Rectal smooth muscle tissue (tissue), 1 donor: ENCODE data around the gene ITPRIPL2.

Experiments used
- H3K27ac ChIP-seq: one replicate; pipeline ENCODE4 v1.7.0; 2013; ENCODE audit warnings: low read depth, low read length, inconsistent platforms
- H3K27me3 ChIP-seq: one replicate; pipeline ENCODE4 v1.7.0; 2013; ENCODE audit warnings: low read length; ENCODE audit not compliant: control insufficient read depth, insufficient read depth
- H3K36me3 ChIP-seq: one replicate; pipeline ENCODE4 v1.7.0; 2013; ENCODE audit warnings: low read length; ENCODE audit not compliant: control insufficient read depth, insufficient read depth
- H3K4me1 ChIP-seq: one replicate; pipeline ENCODE4 v1.7.0; 2013; ENCODE audit warnings: low read length; ENCODE audit not compliant: control insufficient read depth, insufficient read depth
- H3K4me3 ChIP-seq: one replicate; pipeline ENCODE4 v1.7.0; 2013; ENCODE audit warnings: low read length
- H3K9ac ChIP-seq: one replicate; pipeline ENCODE4 v1.7.0; 2013; ENCODE audit warnings: low read length

ITPRIPL2 gene

GRCh38 chr16:19116711-19117449 is 3.1 kb downstream of the ITPRIPL2 start:
- H3K9ac ChIP-seq, result no peak overlapping the region
- H3K27me3 ChIP-seq, result no peaks in the 10 kb centered on the region
- H3K4me3 ChIP-seq, result no peak overlapping the region
- H3K27ac ChIP-seq, result peak overlapping the region; percentile 18
- H3K36me3 ChIP-seq, result no peaks in the 10 kb centered on the region
- H3K4me1 ChIP-seq, result peaks cover 16% of the 10 kb centered on the region

DNA sequence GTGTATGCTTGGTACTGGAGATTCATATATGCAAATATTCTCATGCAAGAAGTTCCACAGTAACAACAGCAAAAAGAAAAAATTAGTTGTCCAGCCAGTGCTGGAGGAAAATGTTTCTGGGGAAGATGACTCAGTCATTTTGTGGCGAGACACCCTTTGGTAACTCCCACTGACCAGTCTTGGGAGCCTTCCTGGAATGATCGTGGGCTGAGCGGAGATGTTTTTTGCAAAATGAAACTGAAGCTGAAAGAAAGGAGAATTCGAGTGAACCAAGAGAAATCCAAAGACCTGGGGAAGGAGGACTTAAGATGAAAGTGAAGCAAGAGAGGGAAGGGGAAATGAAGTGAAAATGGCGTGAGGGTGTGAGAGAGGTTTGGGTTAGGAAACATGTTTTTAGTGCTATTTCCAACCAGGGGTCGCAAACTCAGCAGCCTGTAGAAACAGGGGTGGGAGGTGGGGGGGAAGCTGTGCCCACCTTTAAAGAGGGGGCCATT is 5.2 kb downstream of the ITPRIPL2 start:
- Histone ChIP-seq H3K36me3 (no peaks in the 10 kb centered on the region), H3K27me3 (no peaks in the 10 kb centered on the region), H3K9ac (no peak overlapping the region), H3K4me3 (peak overlapping the region; percentile 54), H3K4me1 (peaks cover 16% of the 10 kb centered on the region), H3K27ac (peak overlapping the region; percentile 65)

DNA sequence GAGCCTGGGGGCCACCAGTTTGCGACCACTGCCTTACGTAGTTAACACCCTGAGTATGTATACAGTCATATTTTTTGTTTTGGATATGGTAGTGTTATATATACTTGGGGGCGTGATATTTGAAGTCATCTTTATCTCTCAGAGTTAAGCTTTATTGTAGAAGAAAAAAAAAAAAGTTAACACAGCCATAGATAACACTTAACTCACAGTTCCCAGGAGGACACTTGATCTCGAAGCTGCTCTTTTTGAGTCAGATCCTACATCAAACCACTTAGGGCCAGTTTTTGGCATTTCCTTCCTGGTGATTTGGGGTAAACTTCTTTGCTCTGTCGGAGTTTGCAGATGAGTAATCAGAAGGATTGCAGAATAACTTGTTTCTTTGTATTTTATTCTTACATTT is 5.8 kb downstream of the ITPRIPL2 start:
- no peak overlapping the region for H3K9ac ChIP-seq
- peak overlapping the region; percentile 54 for H3K4me3 ChIP-seq
- H3K36me3 ChIP-seq, result no peaks in the 10 kb centered on the region
- peak overlapping the region; percentile 65 for H3K27ac ChIP-seq
- H3K4me1 ChIP-seq, result peaks cover 16% of the 10 kb centered on the region
- H3K27me3 ChIP-seq, result no peaks in the 10 kb centered on the region

DNA sequence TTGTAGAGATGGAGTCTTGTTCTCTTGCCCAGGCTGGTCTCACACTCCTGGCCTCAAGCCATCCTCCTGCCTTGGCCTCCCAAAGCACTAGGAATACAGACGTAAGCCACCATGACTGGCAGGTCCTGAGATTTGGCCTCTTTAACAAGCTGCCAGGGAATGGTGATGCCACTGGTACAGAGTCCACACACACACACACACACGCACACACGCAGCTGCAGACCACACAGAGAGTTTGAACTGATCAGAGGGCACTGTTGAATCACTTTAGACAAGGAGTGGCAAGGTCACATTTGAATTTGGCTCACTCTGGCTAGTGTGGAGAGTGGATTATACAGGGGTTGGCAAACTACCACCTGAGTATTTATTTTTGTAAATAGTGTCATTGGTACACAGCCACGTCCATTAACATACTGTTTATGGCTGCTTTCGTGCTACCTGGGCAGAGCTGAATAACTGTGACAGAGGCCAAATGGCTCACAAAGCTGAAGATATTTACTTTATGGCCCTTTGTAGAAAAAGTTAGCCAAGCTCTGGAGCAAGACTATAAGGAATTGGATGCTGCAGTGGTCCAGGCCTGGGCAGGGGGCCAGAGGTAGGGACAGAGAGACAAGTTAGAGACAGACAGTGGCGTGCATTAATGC is 9.9 kb downstream of the ITPRIPL2 start:
- no peak overlapping the region for H3K27ac ChIP-seq
- no peaks in the 10 kb centered on the region for H3K36me3 ChIP-seq
- no peak overlapping the region for H3K9ac ChIP-seq
- no peak overlapping the region for H3K4me3 ChIP-seq
- H3K27me3 ChIP-seq, result no peaks in the 10 kb centered on the region
- H3K4me1 ChIP-seq, result peaks cover 2% of the 10 kb centered on the region

DNA sequence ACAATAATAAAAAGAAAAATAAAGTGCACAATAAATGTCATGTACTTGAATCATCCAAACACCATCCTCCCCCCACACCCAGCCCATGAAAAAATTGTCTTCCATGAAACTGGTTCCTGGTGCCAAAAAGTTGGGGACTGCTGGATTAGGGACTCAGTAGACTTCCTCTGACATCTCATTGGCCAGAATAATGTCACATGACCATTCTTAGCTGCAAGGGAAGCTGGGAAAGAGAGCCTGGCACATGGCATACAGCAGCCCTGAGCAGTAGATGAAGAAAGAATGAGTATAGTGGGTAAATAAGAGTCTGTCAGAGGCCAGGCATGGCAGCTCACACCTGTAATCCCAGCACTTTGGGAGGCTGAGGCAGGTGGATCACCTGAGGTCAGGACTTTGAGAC is 12.5 kb downstream of the ITPRIPL2 start:
- Histone ChIP-seq H3K4me3 (no peak overlapping the region), H3K27ac (no peak overlapping the region), H3K4me1 (peaks cover 4% of the 10 kb centered on the region), H3K36me3 (no peaks in the 10 kb centered on the region), H3K9ac (no peak overlapping the region), H3K27me3 (no peaks in the 10 kb centered on the region)

DNA sequence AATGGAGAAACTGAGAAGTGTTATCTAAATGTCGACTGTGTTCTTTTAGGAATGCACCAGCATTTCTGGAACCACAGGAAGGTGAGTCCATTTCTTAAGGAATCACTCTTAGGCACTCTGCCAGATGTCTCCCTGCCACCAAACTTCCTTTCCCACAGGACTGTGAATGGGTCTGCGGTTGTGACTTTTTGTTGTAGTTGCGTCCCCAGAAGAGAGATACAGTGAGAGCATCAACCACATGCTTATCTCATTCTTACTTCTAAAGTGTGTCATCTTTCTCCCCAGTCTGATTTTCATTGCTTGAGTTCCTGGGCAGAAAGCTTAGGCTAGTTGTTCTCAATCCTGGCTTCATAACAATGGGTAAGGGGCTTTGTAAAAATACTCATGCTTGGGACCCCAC is 13.4 kb downstream of the ITPRIPL2 start:
- H3K9ac ChIP-seq, result no peak overlapping the region
- no peaks in the 10 kb centered on the region for H3K27me3 ChIP-seq
- H3K4me1 ChIP-seq, result peaks cover 4% of the 10 kb centered on the region
- no peak overlapping the region for H3K4me3 ChIP-seq
- H3K27ac ChIP-seq, result no peak overlapping the region
- H3K36me3 ChIP-seq, result no peaks in the 10 kb centered on the region

DNA sequence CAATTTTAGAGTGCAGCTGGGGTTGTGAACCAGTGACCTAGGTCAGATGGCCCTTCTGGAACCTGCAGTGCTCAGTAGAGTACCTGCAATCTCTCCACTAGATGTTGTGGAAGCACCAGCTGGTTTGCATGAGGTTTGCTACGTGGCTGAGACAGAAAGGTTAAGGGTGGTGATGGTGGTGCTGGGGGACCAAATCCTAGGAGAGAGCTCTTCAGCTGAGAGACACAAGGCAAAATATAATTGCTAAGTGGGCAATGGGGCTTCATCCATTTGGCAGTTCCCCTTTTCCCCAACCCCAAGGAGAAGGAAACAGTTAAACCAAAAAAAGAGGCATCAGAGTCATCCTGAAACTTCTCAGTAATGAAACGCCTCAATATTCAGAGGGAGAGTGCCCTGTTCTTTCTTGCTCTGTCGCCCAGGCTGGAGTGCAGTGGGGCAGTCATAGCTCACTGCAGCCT is 13.9 kb downstream of the ITPRIPL2 start:
- Histone ChIP-seq H3K4me1 (peaks cover 4% of the 10 kb centered on the region), H3K27ac (no peak overlapping the region), H3K9ac (no peak overlapping the region), H3K27me3 (no peaks in the 10 kb centered on the region), H3K4me3 (no peak overlapping the region), H3K36me3 (no peaks in the 10 kb centered on the region)

DNA sequence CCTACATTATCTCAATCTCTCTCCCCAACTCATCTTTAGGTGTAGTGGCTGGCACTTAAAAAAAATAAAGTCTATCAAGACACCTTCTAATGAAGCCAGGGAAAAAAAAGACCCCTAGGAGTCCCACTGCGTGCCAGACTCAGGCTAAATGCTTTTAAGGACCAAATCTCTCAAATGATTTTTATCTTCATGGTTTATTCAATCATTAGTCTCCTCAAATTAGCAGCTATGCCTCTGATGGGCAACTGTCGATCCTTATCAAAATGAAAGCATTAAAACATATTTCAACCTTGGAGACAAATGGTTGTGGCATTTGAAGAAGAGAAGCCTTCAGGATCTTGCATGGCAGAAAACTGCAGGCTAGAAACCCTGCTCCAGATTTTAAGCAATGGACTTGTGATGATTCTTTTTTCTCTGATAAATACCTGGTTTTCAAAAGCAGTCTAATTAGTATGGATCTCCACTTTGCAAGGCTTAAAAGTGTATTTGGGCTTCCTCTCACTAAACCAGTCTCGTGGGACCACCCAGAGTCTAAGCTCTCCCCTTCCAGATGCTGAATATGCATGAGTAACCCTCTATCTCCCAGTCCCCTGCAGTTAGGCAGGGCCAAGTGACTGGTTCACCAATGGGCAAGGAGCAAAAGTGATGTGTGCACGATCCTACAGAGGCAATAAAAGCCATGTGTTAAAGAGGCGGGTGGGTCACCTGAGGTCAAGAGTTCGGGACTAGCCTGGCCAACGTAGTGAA is 14.9 kb downstream of the ITPRIPL2 start:
- H3K27ac ChIP-seq, result no peak overlapping the region
- no peak overlapping the region for H3K4me3 ChIP-seq
- H3K36me3 ChIP-seq, result no peaks in the 10 kb centered on the region
- peaks cover 4% of the 10 kb centered on the region for H3K4me1 ChIP-seq
- H3K27me3 ChIP-seq, result no peaks in the 10 kb centered on the region
- H3K9ac ChIP-seq, result no peak overlapping the region

DNA sequence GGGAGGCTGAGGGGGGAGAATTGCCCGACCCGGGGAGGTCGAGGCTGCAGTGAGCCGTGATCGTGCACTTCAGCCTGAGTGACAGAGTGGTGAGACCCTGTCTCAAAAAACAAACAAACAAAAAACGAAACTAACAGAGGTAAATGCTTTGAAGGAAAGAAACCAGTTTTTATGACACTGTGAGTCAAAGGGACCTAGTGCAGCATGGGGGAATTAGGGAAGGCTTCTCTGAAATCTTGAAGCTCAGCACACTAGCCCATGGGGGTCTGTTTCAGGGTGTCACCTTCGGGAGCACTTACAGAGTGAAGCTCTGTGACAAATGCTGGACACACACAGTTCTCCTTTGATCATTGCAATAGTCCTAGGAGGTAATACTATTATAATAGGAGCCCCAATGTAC is 16.6 kb downstream of the ITPRIPL2 start:
- Histone ChIP-seq H3K36me3 (no peaks in the 10 kb centered on the region), H3K9ac (no peak overlapping the region), H3K27me3 (no peaks in the 10 kb centered on the region), H3K4me3 (no peak overlapping the region), H3K4me1 (peaks cover 4% of the 10 kb centered on the region), H3K27ac (peak overlapping the region; percentile 39)

GRCh38 chr16:19130852-19131824 is 17.4 kb downstream of the ITPRIPL2 start:
- Histone ChIP-seq H3K27me3 (no peaks in the 10 kb centered on the region), H3K9ac (no peak overlapping the region), H3K4me3 (peak overlapping the region; percentile 31), H3K27ac (peak overlapping the region; percentile 39), H3K36me3 (no peaks in the 10 kb centered on the region), H3K4me1 (peaks cover 4% of the 10 kb centered on the region)

DNA sequence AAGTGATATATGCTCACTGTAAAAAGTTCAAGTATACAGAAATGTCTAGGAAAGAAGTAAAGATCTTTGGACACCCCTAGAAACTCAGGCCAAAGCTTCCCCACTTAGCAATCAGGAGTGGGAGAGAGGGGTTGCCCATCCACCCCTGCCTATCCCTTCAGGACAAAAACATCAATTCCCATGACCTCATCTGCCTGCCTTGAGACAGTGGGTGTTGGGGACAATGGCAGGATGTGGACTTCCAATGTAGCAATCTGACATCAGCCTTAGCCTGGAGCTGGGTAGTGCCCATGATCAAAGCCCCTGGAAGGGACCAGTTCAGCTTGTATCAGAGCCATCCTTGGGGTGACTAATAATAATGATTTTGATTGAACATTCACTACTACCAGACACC is 18.1 kb downstream of the ITPRIPL2 start:
- no peak overlapping the region for H3K4me3 ChIP-seq
- H3K27me3 ChIP-seq, result no peaks in the 10 kb centered on the region
- no peak overlapping the region for H3K9ac ChIP-seq
- no peaks in the 10 kb centered on the region for H3K36me3 ChIP-seq
- no peak overlapping the region for H3K27ac ChIP-seq
- peaks cover 9% of the 10 kb centered on the region for H3K4me1 ChIP-seq
